Calu3 (cell line): ENCODE data around the gene LRRC27. TPM values are rescaled to one million over a fixed set of nuclear protein-coding genes. Genes with fewer than 3 reads are reported as not detected.

Experiments used
- BruUV-seq: library from RNA; stranded (reverse); fragments of 400-500 nt; replicated peaks from 2 replicates; lab custom pipeline; 2021; lab: Mats Ljungman, UMichigan
- CTCF ChIA-PET: fragments of 300-600 bp; sonication (Branson Sonifier 250); formaldehyde crosslinking; loops from one replicate; lab custom pipeline; 2022; ENCODE audit warnings: antibody characterized with exemption; lab: Charles Lee
- DNase-seq: peaks from one replicate; pipeline ENCODE4 v3.0.0; 2022
- H3K27ac Mint-ChIP-seq: one replicate; pipeline ENCODE4 v1.8.0; 2022; ENCODE audit warnings: mixed read lengths; ENCODE audit not compliant: unreplicated experiment
- H3K27me3 Mint-ChIP-seq: one replicate; pipeline ENCODE4 v1.8.0; 2022; ENCODE audit warnings: mixed read lengths; ENCODE audit not compliant: unreplicated experiment
- H3K36me3 Mint-ChIP-seq: one replicate; pipeline ENCODE4 v1.8.0; 2022; ENCODE audit warnings: mild to moderate bottlenecking, moderate library complexity, mixed read lengths; ENCODE audit not compliant: insufficient read depth, unreplicated experiment
- H3K4me1 Mint-ChIP-seq: one replicate; pipeline ENCODE4 v1.8.0; 2022; ENCODE audit warnings: mild to moderate bottlenecking, low read depth, mixed read lengths; ENCODE audit not compliant: unreplicated experiment
- H3K4me3 Mint-ChIP-seq: one replicate; pipeline ENCODE4 v1.8.0; 2022; ENCODE audit warnings: mild to moderate bottlenecking, low read depth, moderate library complexity, mixed read lengths; ENCODE audit not compliant: unreplicated experiment
- H3K9me3 Mint-ChIP-seq: one replicate; pipeline ENCODE4 v1.8.0; 2022; ENCODE audit warnings: low read depth, mixed read lengths; ENCODE audit not compliant: unreplicated experiment
- intact Hi-C: fragments of 100-400 bp; cut with micrococcal nuclease; formaldehyde crosslinking; loops from one replicate; pipeline ENCODE4 v1.10.0; 2022; ENCODE audit not compliant: unreplicated experiment
- total RNA-seq: library from RNA; stranded (reverse); gene quantifications from 2 replicates; pipeline ENCODE4 v1.2.3, GENCODE V29; 2022
- TF ChIP-seq, protein P1 (sequence below): fragments of 200-600 bp; IDR thresholded peaks from one replicate; pipeline ENCODE4 v1.8.0; 2022; ENCODE audit warnings: antibody characterized with exemption; ENCODE audit not compliant: unreplicated experiment

LRRC27 gene
- total RNA-seq, 1 experiment from 2014 or later = 4.6 TPM

DNA sequence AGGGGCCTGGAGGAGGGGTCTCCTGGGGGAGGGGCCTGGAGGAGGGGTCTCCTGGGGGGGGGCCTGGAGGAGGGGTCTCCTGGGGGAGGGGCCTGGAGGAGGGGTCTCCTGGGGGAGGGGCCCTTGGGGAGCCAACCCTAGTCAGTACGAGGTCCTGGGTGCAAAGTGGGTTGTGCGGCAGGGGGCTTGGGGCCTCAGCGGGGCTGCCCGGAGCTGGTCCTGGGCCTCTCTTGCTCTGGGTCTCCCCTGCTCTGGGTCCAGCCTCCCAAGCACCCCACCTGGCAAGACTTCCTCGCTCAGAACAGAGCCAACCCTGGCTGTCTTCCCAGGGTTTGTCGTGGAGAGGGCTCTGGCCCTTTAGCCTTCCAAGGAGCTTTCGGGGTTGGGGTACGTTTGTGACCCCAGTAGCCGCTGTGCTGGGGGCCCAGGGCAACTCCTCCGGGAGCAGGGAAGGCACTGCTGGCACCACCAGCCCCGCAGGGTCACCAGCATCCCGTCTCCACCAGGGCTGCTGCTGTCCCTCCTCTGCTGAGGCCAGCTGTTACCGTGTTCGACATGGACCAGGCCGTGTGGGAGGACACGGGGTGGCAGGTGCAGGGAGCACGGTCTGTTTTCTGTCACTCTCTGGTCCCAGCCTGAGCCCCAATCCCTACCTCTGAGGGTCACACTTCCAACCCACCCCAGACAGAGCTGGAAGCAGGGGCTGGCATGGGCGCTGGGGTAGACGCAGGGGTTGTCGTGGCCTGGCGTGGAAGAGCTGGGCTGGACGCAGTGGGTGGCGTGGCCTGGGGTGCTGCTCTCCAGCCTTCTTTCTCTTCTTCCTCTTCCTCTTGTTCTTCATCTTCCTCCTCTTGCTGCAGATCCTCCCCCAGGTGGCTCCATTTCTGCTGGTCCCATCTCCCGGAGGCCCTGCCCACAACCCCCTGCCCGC, 87.8 kb downstream of the LRRC27 start:
- BruUV-seq = no TSS peak

DNA sequence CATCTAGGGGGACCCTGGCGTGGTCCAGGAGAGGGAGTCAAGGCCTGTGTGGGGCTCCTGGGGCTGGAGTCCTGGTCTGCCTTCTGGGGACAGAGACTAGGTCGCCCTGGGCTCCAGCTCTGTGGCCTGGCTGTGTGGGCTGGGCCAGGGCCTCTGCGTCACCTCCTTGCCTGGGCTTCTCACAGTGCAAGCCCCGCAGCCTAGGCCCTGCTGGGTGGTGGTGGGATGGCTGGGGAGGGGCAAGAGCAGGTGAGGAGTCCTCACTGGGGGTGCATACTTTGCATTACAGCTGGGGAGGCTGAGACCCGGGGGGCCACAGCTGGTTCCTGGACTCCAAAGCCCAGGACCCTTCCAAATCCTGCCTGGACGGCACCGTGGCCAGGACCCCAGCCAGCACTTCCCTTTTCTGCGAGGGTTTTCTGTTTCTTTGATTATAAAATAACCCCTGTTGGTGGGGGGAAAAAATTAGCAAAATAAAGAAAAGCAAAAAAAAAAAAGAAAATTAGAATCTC, 88.5 kb downstream of the LRRC27 start:
- Mint-ChIP-seq H3K4me3 (no peak overlapping the region), H3K9me3 (no peaks in the 10 kb centered on the region), H3K27ac (no peak overlapping the region), H3K27me3 (no peaks in the 10 kb centered on the region), H3K36me3 (peaks cover 4% of the 10 kb centered on the region), H3K4me1 (peaks cover 6% of the 10 kb centered on the region)
- CTCF ChIA-PET = no interaction called here
- TF ChIP-seq, protein P1, sequence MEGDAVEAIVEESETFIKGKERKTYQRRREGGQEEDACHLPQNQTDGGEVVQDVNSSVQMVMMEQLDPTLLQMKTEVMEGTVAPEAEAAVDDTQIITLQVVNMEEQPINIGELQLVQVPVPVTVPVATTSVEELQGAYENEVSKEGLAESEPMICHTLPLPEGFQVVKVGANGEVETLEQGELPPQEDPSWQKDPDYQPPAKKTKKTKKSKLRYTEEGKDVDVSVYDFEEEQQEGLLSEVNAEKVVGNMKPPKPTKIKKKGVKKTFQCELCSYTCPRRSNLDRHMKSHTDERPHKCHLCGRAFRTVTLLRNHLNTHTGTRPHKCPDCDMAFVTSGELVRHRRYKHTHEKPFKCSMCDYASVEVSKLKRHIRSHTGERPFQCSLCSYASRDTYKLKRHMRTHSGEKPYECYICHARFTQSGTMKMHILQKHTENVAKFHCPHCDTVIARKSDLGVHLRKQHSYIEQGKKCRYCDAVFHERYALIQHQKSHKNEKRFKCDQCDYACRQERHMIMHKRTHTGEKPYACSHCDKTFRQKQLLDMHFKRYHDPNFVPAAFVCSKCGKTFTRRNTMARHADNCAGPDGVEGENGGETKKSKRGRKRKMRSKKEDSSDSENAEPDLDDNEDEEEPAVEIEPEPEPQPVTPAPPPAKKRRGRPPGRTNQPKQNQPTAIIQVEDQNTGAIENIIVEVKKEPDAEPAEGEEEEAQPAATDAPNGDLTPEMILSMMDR = no peak
- DNase-seq = no peak
- intact Hi-C loops = loop anchor here (2.0 kb wide), 1 partner anchor 26 kb away; no protein-coding TSS in a partner anchor
- BruUV-seq = no TSS peak

More for the DNA sequence above, 87.8 kb downstream of the LRRC27 start:
- Mint-ChIP-seq H3K27ac (no peak overlapping the region), H3K4me1 (peaks cover 6% of the 10 kb centered on the region), H3K9me3 (no peaks in the 10 kb centered on the region), H3K36me3 (peaks cover 9% of the 10 kb centered on the region), H3K4me3 (no peak overlapping the region), H3K27me3 (no peaks in the 10 kb centered on the region)
- TF ChIP-seq, protein P1 = no peak
- DNase-seq = no peak
- intact Hi-C loops = loop anchor here (2.0 kb wide), 1 partner anchor 27 kb away; no protein-coding TSS in a partner anchor
- CTCF ChIA-PET = interaction anchor here (1.0 to 1.6 kb wide), 3 partner anchors 11 to 27 kb away, joined by 3 to 5 read pairs (median 4); no protein-coding TSS in a partner anchor

DNA sequence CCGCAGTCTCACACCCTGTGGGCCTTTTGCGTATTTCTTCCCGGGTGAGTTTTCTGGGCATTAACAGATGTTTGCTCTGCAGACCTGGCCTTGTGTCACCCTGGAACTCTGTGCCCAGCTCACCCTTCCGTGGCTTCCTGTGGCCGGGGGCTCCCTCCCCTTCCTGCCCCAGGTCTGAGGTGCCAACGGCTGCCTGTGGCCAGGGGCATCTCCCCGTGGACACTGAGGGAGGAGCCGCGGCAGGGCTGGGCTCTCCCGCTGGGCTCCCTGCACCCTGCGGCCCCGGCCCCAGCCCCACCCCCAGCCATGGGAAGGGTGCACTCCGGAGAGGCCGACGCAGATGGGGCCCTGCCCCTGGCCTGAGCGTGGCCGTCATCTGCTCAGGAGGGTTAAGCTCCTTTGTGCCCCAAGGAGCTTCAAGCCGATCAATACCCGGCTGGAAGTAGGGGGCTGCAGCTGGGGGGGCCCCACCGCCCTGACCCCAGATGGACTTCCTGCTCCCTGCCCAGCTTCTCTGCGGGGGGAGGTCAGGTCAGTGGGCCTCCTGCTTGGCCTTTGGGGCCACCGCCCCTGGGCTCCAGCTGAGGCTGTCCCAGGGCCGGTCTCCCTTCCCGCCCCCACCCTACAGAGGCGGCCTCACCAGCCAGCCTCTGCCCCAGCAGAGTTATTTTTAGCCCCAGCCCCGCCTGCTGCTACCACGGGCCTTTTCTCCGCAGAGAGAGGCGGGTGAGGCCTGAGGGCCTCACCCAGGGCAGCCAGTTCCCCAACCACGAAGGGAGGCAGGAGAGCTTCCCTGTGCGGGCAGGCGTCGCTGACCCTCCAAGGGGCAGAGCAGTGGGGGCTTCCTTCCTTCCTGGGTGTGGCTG, 89.2 kb downstream of the LRRC27 start:
- Mint-ChIP-seq H3K27me3 (no peaks in the 10 kb centered on the region), H3K4me1 (peaks cover 6% of the 10 kb centered on the region), H3K36me3 (peaks cover 4% of the 10 kb centered on the region), H3K9me3 (no peaks in the 10 kb centered on the region), H3K27ac (no peak overlapping the region), H3K4me3 (peak overlapping the region; percentile 52)
- TF ChIP-seq, protein P1 = no peak
- no TSS peak for BruUV-seq
- intact Hi-C loops = loop anchor here (2.0 kb wide), 1 partner anchor 26 kb away; no protein-coding TSS in a partner anchor
- peak; percentile 64 for DNase-seq
- CTCF ChIA-PET = interaction anchor here (0.9 kb wide), 1 partner anchor 25 kb away, joined by 4 read pairs; no protein-coding TSS in a partner anchor
